Mucosa of descending colon (tissue), 3 donors: ENCODE results near the gene MED22. TPM values are rescaled to one million over a fixed set of nuclear protein-coding genes. Genes with fewer than 3 reads are reported as not detected.
A peak's percentile ranks its signal among the peaks of the same experiment; 100 is the strongest.
"Not testable (repeated sequence)": the region's sequence is repeated elsewhere in the genome, so short reads cannot be mapped to it uniquely, and the experiment has no call there.

ENCODE experiments used
- ATAC-seq: fragments of 200-7000 bp; cut with Tn5 transposase; one replicate; pipeline ENCODE4 v1.9.1; 2020; ENCODE audit warnings: mild to moderate bottlenecking, moderate library complexity
- DNase-seq, 3 donors: peaks; one replicate each; pipeline ENCODE4 v3.0.0-alpha.2; 2020
- H3K36me3 ChIP-seq: fragments of 200-600 bp; one replicate; pipeline ENCODE4 v1.8.0; 2021; ENCODE audit warnings: low read depth, mild to moderate bottlenecking
- H3K4me1 ChIP-seq: fragments of 200-600 bp; one replicate; pipeline ENCODE4 v1.8.0; 2021; ENCODE audit warnings: low read depth, mild to moderate bottlenecking
- H3K4me3 ChIP-seq: fragments of 200-600 bp; one replicate; pipeline ENCODE4 v1.8.0; 2021; ENCODE audit warnings: mild to moderate bottlenecking
- H3K9me3 ChIP-seq: fragments of 200-600 bp; one replicate; pipeline ENCODE4 v1.8.0; 2021; ENCODE audit warnings: mild to moderate bottlenecking
- CTCF ChIP-seq: fragments of 200-600 bp; IDR thresholded peaks from one replicate; pipeline ENCODE4 v1.8.0; 2022; ENCODE audit warnings: antibody characterized with exemption, mild to moderate bottlenecking
- intact Hi-C, 2 donors: fragments of 100-400 bp; cut with DNase I in 1 of 2; cut with micrococcal nuclease in 1 of 2; formaldehyde crosslinking; loops; one replicate each; pipeline versions ENCODE4 v1.11.0 to v1.11.1; 2022; cut with DNase I, micrococcal nuclease
- total RNA-seq, 3 donors: library from RNA; stranded (reverse); fragmentation: NEBNext Ultra II Directional in 2 of 3; extraction: Animal tissue kit (Norgen Biotek cat#: 25700) in 2 of 3; gene quantifications; one replicate each; pipeline versions ENCODE4 v1.2.1 to v1.2.4, GENCODE V29; 2021 to 2023
- donor health status: DM: no; HTN: no; CAD: no; lungs with moderate emphysema.
- donor health status: DM: no; HTN: no; CAD: no.
- donor health status: DM: no; HTN: yes; CAD: no.

MED22 gene
- total RNA-seq, 3 donors from 2014 or later, result 19.8 to 33.6 (median 21.3) TPM

- ATAC-seq (peak; percentile 62), DNase-seq (peak in 1 of 3 donors; percentile 37)
- intact Hi-C loops, result no loop called here
- Histone ChIP-seq H3K4me3 (no peak overlapping the region), H3K36me3 (no peaks in the 10 kb centered on the region), H3K9me3 (no peaks in the 10 kb centered on the region), H3K4me1 (peaks cover 6% of the 10 kb centered on the region)
- no peak for TF ChIP-seq CTCF
Measured at GRCh38 chr9:133341369-133342068, 6.4 kb downstream of the MED22 start.

GRCh38 chr9:133340916-133341315 lies 7.0 kb downstream of the MED22 start:
- intact Hi-C loops, result no loop called here
- peaks cover 4% of the 10 kb centered on the region for H3K4me1 ChIP-seq
- H3K4me3 ChIP-seq, result no peak overlapping the region
- DNase-seq (no peak), ATAC-seq (no peak)
- TF ChIP-seq CTCF, result no peak
- H3K9me3 ChIP-seq, result no peaks in the 10 kb centered on the region
- no peaks in the 10 kb centered on the region for H3K36me3 ChIP-seq

DNA sequence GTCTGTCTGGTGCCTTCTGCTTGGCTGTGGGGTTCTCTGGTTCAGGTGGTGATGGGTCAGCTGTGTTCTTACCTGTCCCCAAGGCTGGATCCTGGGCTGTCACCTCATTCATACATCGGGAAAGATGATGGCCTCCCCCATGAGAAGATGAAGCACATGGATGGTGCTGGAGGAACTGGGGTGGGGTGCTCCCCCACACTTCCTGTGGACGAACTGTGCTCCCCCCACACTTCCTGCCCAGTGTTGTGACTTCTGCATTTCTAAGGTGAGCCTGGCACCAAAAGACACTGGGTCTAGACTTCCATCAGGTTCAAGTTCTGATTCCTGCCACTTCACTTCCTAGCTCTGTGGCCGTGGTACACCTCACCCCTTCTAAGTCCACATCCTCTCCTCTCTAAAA lies 7.7 kb downstream of the MED22 start:
- ATAC-seq, result no peak
- no peak for TF ChIP-seq CTCF
- no peak overlapping the region for H3K4me3 ChIP-seq
- H3K4me1 ChIP-seq, result peaks cover 4% of the 10 kb centered on the region
- no peaks in the 10 kb centered on the region for H3K36me3 ChIP-seq
- H3K9me3 ChIP-seq, result no peaks in the 10 kb centered on the region
- DNase-seq, result peak in 1 of 3 donors; percentile 55
- intact Hi-C loops, result no loop called here

DNA sequence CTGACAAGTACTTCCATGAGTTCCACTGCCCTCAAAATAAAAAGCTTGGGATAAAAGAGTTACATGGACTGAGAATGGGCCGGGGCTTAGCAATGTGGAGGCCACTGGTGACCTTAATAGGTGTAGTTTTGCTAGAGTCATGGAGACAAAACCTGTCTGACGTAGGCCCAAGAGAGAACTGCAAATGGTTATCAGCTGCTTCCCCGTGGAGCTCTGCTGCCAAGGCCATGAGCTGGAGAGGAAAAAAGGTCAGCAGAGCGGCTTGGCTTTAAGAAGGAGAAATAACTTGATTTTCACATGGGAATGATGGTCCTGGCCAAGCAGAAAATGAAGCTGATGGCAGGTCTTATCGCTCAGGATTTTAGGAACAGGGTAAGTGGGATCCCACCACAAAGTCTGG lies 8.3 kb downstream of the MED22 start:
- Histone ChIP-seq H3K36me3 (no peaks in the 10 kb centered on the region), H3K4me1 (peaks cover 10% of the 10 kb centered on the region), H3K4me3 (no peak overlapping the region), H3K9me3 (no peaks in the 10 kb centered on the region)
- intact Hi-C loops, result no loop called here
- DNase-seq, result peak in 2 of 3 donors; percentile 5 to 10
- no peak for ATAC-seq
- no peak for TF ChIP-seq CTCF

GRCh38 chr9:133335924-133336811 lies 11.8 kb downstream of the MED22 start, which contains the start of gene SURF6:
SURF6 (minus strand) TSS chr9:133336188; CDS start chr9:133336132, 56 bp downstream.
- Histone ChIP-seq H3K9me3 (no peaks in the 10 kb centered on the region), H3K4me1 (peaks cover 27% of the 10 kb centered on the region), H3K36me3 (peaks cover 15% of the 10 kb centered on the region), H3K4me3 (peak within 1 kb of the TSS; percentile 77)
- peak; percentile 94 to 96 (median 95) for DNase-seq
- ATAC-seq, result peak; percentile 94
- TF ChIP-seq CTCF, result no peak
- intact Hi-C loops, result no loop called here

DNA sequence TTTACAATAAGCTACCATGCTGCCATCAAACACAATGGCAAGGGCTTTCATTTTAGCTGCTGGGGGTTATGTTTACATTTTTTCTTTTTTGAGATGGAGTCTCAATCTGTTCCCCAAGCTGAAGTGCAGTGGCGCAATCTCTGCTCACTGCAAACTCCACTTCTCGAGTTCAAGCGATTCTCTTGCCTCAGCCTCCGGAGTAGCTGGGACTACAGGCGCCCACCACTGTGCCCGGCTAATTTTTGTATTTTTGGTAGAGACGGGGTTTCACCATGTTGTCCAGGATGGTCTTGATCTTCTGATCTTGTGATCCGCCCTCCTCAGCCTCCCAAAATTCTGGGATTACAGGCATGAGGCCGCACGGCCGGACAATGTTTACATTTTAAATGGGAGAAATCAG lies 13.0 kb downstream of the MED22 start:
- intact Hi-C loops, result not testable (repeated sequence)
- peak in 2 of 3 donors; percentile 12 to 23 for DNase-seq

More for the DNA sequence above, 13.0 kb downstream of the MED22 start:
- not testable (repeated sequence) for ATAC-seq, H3K9me3 ChIP-seq
- H3K36me3 ChIP-seq, result peaks cover 15% of the 10 kb centered on the region
- peak overlapping the region; percentile 77 for H3K4me3 ChIP-seq
- H3K4me1 ChIP-seq, result peaks cover 27% of the 10 kb centered on the region
